Superior temporal gyrus (tissue), 1 donor: Measurements from ENCODE around the gene FRMD4A.
"Not testable (repeated sequence)": the region's sequence is repeated elsewhere in the genome, so short reads cannot be mapped to it uniquely, and the experiment has no call there.

ENCODE experiments used
- DNase-seq: peaks from one replicate; pipeline ENCODE4 v3.0.0-alpha.2; 2016; ENCODE audit errors: extremely low spot score

Gene FRMD4A

GRCh38 chr10:13915710-13916109, 415.0 kb downstream of the FRMD4A start:
- DNase-seq, result peak; percentile 94

GRCh38 chr10:13913897-13914296, 416.8 kb downstream of the FRMD4A start:
- no peak for DNase-seq

GRCh38 chr10:13911821-13912520, 418.8 kb downstream of the FRMD4A start:
- DNase-seq, result no peak

- DNase-seq, result no peak
Measured at GRCh38 chr10:13909516-13910258, 421.0 kb downstream of the FRMD4A start.

- no peak for DNase-seq
Measured at GRCh38 chr10:13908475-13908874, 422.2 kb downstream of the FRMD4A start.

- no peak for DNase-seq
Measured at GRCh38 chr10:13907570-13907969, 423.2 kb downstream of the FRMD4A start.

- no peak for DNase-seq
Measured at GRCh38 chr10:13905281-13905680, 425.4 kb downstream of the FRMD4A start.

- DNase-seq, result no peak
Measured at GRCh38 chr10:13904064-13904463, 426.7 kb downstream of the FRMD4A start.

GRCh38 chr10:13902868-13903587, 427.7 kb downstream of the FRMD4A start:
- no peak for DNase-seq

- no peak for DNase-seq
Measured at GRCh38 chr10:13899941-13900340, 430.8 kb downstream of the FRMD4A start.

GRCh38 chr10:13896146-13896545, 434.6 kb downstream of the FRMD4A start:
- DNase-seq, result not testable (repeated sequence)

GRCh38 chr10:13894412-13895093, 436.2 kb downstream of the FRMD4A start:
- no peak for DNase-seq

GRCh38 chr10:13893926-13894325, 436.8 kb downstream of the FRMD4A start:
- DNase-seq, result no peak

- no peak for DNase-seq
Measured at GRCh38 chr10:13892871-13893270, 437.9 kb downstream of the FRMD4A start.

- no peak for DNase-seq
Measured at GRCh38 chr10:13892001-13892491, 438.7 kb downstream of the FRMD4A start.

- no peak for DNase-seq
Measured at GRCh38 chr10:13891128-13892000, 439.4 kb downstream of the FRMD4A start.

GRCh38 chr10:13890233-13891127, 440.2 kb downstream of the FRMD4A start:
- DNase-seq, result peak; percentile 75

GRCh38 chr10:13887761-13888160, 443.0 kb downstream of the FRMD4A start:
- no peak for DNase-seq

GRCh38 chr10:13885238-13885990, 445.3 kb downstream of the FRMD4A start:
- peak; percentile 95 for DNase-seq
